DND-41 (cell line): ENCODE data around the gene GPR137B.
A peak's percentile ranks its signal among the peaks of the same experiment; 100 is the strongest.

Experiments used
- ATAC-seq: fragments of 200-7000 bp; cut with Tn5 transposase; 3 replicates; pipeline ENCODE4 v1.9.1; 2021; ENCODE audit warnings: low read depth; ENCODE audit not compliant: insufficient read depth
- DNase-seq: peaks from one replicate; pipeline ENCODE4 v3.0.0-alpha.2; 2020
- H2AFZ ChIP-seq: 2 replicates; pipeline ENCODE4 v1.6.0; 2012; ENCODE audit warnings: low read depth, low read length
- H3K27ac ChIP-seq: 2 replicates; pipeline ENCODE4 v1.5.1; 2012; ENCODE audit warnings: low read length, inconsistent platforms
- H3K27me3 ChIP-seq: fragments of 200-600 bp; sonication (generic); 2 replicates; pipeline ENCODE4 v1.6.0; 2012; ENCODE audit warnings: low read length, mild to moderate bottlenecking, inconsistent platforms; ENCODE audit not compliant: insufficient read depth, poor library complexity
- H3K36me3 ChIP-seq: 2 replicates; pipeline ENCODE4 v1.5.1; 2012; ENCODE audit warnings: low read length, inconsistent platforms; ENCODE audit not compliant: insufficient read depth
- H3K4me1 ChIP-seq: 2 replicates; pipeline ENCODE4 v1.5.1; 2012; ENCODE audit warnings: mild to moderate bottlenecking, low read length; ENCODE audit not compliant: insufficient read depth
- H3K4me2 ChIP-seq: 2 replicates; pipeline ENCODE4 v1.6.0; 2012; ENCODE audit warnings: mild to moderate bottlenecking, moderate library complexity, low read length, inconsistent platforms; ENCODE audit not compliant: insufficient read depth
- H3K4me3 ChIP-seq, 2 experiments: fragments of 200-600 bp in 1 of 2; shearing (Covaris generic) in 1 of 2; 2 replicates each; pipeline ENCODE4 v1.5.1; 2012 to 2016; ENCODE audit warnings: inconsistent platforms in 2 of 2, low read length in 2 of 2, mild to moderate bottlenecking in 2 of 2, low read depth in 1 of 2, moderate library complexity in 1 of 2
- H3K79me2 ChIP-seq: 2 replicates; pipeline ENCODE4 v1.6.0; 2012; ENCODE audit warnings: low read length, inconsistent platforms; ENCODE audit not compliant: insufficient read depth
- H3K9ac ChIP-seq: 2 replicates; pipeline ENCODE4 v1.6.0; 2012; ENCODE audit warnings: low read depth, mild to moderate bottlenecking, inconsistent platforms, low read length, moderate library complexity
- H3K9me3 ChIP-seq: 2 replicates; pipeline ENCODE4 v1.5.1; 2012; ENCODE audit warnings: low read length, moderate library complexity, mild to moderate bottlenecking, inconsistent platforms; ENCODE audit not compliant: insufficient read depth, severe bottlenecking
- H4K20me1 ChIP-seq: 2 replicates; pipeline ENCODE4 v1.6.0; 2012; ENCODE audit warnings: low read length; ENCODE audit not compliant: insufficient read depth
- CTCF ChIP-seq: IDR thresholded peaks from 2 replicates; pipeline ENCODE4 v1.5.1; 2012; ENCODE audit warnings: borderline replicate concordance, low read length, moderate library complexity, mild to moderate bottlenecking; ENCODE audit not compliant: poor library complexity, severe bottlenecking; ENCODE audit errors: extremely low read depth
- EZH2 ChIP-seq: IDR thresholded peaks from 3 replicates; pipeline ENCODE4 v1.6.1; 2012; ENCODE audit warnings: borderline replicate concordance, low read depth, mild to moderate bottlenecking, moderate library complexity, low read length, inconsistent platforms; ENCODE audit not compliant: severe bottlenecking

GPR137B gene

GRCh38 chr1:236124965-236125364 lies 17.4 kb upstream of the GPR137B start:
- Histone ChIP-seq H3K4me3 (no peak overlapping the region), H3K4me2 (no peak overlapping the region), H3K79me2 (no peaks in the 10 kb centered on the region), H3K27ac (no peak overlapping the region), H3K27me3 (no peaks in the 10 kb centered on the region), H3K4me1 (no peaks in the 10 kb centered on the region; the same call in 1 of the 2 replicates), H2AFZ (no peak overlapping the region), H4K20me1 (no peaks in the 10 kb centered on the region), H3K9me3 (no peaks in the 10 kb centered on the region), H3K9ac (no peak overlapping the region), H3K36me3 (no peaks in the 10 kb centered on the region)
- ATAC-seq (peak; percentile 52; the same call in 2 of the 3 replicates), DNase-seq (no peak)
- no peak for TF ChIP-seq EZH2
- TF ChIP-seq CTCF: peak; percentile 28

GRCh38 chr1:236127045-236127444 lies 15.3 kb upstream of the GPR137B start:
- Histone ChIP-seq H3K79me2 (no peaks in the 10 kb centered on the region), H3K4me3 (no peak overlapping the region), H3K27me3 (peaks cover 7% of the 10 kb centered on the region), H3K4me2 (no peak overlapping the region), H3K9me3 (no peaks in the 10 kb centered on the region), H4K20me1 (no peaks in the 10 kb centered on the region), H3K27ac (no peak overlapping the region), H3K36me3 (no peaks in the 10 kb centered on the region), H3K4me1 (no peaks in the 10 kb centered on the region), H3K9ac (no peak overlapping the region), H2AFZ (no peak overlapping the region)
- no peak for TF ChIP-seq EZH2
- TF ChIP-seq CTCF: no peak
- DNase-seq: no peak
- ATAC-seq: no peak

GRCh38 chr1:236128646-236129178 lies 13.6 kb upstream of the GPR137B start:
- Histone ChIP-seq H3K36me3 (no peaks in the 10 kb centered on the region), H3K27me3 (peaks cover 8% of the 10 kb centered on the region), H3K9me3 (no peaks in the 10 kb centered on the region), H3K4me2 (no peak overlapping the region), H3K79me2 (no peaks in the 10 kb centered on the region), H3K27ac (no peak overlapping the region), H4K20me1 (no peaks in the 10 kb centered on the region), H2AFZ (no peak overlapping the region), H3K9ac (no peak overlapping the region), H3K4me1 (no peaks in the 10 kb centered on the region), H3K4me3 (no peak overlapping the region)
- TF ChIP-seq CTCF: no peak
- TF ChIP-seq EZH2: no peak
- no peak for ATAC-seq
- no peak for DNase-seq
